Measurements from ENCODE around the gene DAB1.

DNA sequence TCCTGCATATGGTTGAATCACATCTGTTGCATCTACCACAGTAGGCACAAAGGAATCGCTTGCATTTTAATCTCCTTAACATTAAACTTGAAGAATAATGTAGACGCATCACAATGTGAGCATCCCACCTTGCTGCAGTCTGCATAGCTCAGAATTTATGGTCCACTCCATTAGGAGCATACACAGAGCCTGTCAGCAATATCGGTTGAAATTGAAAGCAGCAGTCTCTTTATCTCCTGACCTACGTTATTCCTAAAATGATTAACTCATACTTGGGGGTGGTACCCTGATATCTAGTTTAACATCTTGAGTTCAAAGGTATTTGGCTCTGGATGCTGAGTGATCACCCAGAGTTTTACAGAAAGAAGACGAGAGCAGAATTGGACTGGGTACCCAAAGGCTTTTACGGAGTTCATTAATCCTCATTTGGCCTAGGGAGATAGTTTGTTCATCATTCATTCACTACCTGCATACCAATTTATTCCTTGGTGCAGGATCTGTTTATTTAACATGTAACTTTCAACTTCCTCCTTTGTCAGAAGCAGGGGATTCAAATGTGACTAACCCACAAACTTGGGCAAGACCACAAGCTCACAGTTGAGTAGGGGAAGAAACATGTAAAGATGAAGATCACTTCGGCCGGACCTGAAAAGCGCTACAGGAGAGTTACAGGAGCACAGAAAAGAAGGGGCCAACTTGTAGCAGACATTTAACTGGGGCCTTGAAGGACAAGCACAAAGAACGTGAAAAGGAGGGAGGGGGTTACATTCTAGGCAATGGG is 187.9 kb downstream of the DAB1 start:
- no peak for TF ChIP-seq RAD21 (conservative IDR thresholded peaks at IDR 0.05)
- TF ChIP-seq, protein P1, sequence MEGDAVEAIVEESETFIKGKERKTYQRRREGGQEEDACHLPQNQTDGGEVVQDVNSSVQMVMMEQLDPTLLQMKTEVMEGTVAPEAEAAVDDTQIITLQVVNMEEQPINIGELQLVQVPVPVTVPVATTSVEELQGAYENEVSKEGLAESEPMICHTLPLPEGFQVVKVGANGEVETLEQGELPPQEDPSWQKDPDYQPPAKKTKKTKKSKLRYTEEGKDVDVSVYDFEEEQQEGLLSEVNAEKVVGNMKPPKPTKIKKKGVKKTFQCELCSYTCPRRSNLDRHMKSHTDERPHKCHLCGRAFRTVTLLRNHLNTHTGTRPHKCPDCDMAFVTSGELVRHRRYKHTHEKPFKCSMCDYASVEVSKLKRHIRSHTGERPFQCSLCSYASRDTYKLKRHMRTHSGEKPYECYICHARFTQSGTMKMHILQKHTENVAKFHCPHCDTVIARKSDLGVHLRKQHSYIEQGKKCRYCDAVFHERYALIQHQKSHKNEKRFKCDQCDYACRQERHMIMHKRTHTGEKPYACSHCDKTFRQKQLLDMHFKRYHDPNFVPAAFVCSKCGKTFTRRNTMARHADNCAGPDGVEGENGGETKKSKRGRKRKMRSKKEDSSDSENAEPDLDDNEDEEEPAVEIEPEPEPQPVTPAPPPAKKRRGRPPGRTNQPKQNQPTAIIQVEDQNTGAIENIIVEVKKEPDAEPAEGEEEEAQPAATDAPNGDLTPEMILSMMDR (IDR thresholded peaks at IDR 0.05; ENCODE audit: poor library complexity, severe bottlenecking), result no peak

Measured in neural cell (in vitro differentiated cells).